ENCODE data around the gene NAXD. TPM values are rescaled to one million over a fixed set of nuclear protein-coding genes. Genes with fewer than 3 reads are reported as not detected.

NAXD gene
- total and polyA plus RNA-seq, 10 of the 15 experiments (the other 5 are each of a cell fraction or from before 2014, with no cell fraction given): 1.5 to 36.2 (median 23.8) TPM

DNA sequence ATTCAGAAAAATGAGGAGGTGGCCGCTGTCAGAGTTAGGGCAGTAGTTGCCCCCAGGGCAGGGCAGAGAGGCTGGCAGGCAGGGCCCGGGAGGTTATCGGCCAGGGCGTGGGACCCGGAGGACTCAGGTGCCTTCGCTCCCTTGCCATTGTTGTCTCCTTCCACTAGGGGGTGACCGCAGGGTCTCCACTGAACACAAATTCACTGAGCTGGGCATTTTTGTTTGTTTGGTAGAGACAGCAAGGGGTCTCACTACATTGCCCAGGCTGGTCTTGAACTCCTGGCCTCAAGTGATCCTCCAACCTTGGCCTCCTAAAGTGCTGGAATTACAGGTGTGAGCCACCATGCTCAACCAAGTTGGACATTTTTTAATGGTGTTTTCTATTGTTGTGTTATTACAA lies 65.5 kb downstream of the NAXD start:
- Histone ChIP-seq H3K4me3 (no peak overlapping the region), H3K9ac (ENCODE audit: control insufficient read depth, insufficient read depth, low read length) (no peak overlapping the region), H3K4me2 (ENCODE audit: control insufficient read depth, insufficient read depth) (no peak overlapping the region), H3K36me3 (ENCODE audit: control insufficient read depth in 2 of 2, insufficient read depth in 2 of 2, low read length in 1 of 2) (peaks cover 13 to 15% of the 10 kb centered on the region in 2 experiments; a peak in 3 of 4 replicates), H4K20me1 (ENCODE audit: control insufficient read depth, insufficient read depth) (no peaks in the 10 kb centered on the region), H3K27me3 (replicated peaks in 1 of 2; ENCODE audit: control insufficient read depth in 2 of 2, insufficient read depth in 2 of 2, low read length in 1 of 2) (no peaks in the 10 kb centered on the region), H3K9me3 (replicated peaks; ENCODE audit: control insufficient read depth, insufficient read depth, low read length) (no peaks in the 10 kb centered on the region), H3K79me2 (ENCODE audit: control insufficient read depth, insufficient read depth, low read length) (no peaks in the 10 kb centered on the region), H2AFZ (ENCODE audit: control insufficient read depth, low read depth, low read length) (no peak overlapping the region), H3K27ac (ENCODE audit: control insufficient read depth, insufficient read depth) (no peak overlapping the region), H3K4me1 (ENCODE audit: control insufficient read depth, insufficient read depth, low read length) (peaks cover 13% of the 10 kb centered on the region)
- ChIA-PET RAD21 (ENCODE audit: unreplicated experiment) (no interaction called here), POLR2A (interaction anchor here (0.5 to 1.7 kb wide), 3 partner anchors 21 to 134 kb away, joined by 3 to 5 read pairs (median 4); no protein-coding TSS in a partner anchor), SMC1A (ENCODE audit: uncharacterized antibody, unreplicated experiment) (interaction anchor here (0.8 to 1.5 kb wide), 7 partner anchors 23 to 138 kb away, joined by 3 to 4 read pairs (median 3); no protein-coding TSS in a partner anchor), CTCF (interaction anchor here (1.0 to 1.1 kb wide), 2 partner anchors 10 to 87 kb away, joined by 3 to 4 read pairs; no protein-coding TSS in a partner anchor)
- no peak for DNase-seq (ENCODE audit: low read depth, low spot score)
- FAIRE-seq: no peak
- intact Hi-C loops (cut with micrococcal nuclease; ENCODE audit: unreplicated experiment): no loop called here
- no TSS peak for BruUV-seq (replicated peaks)
- TF ChIP-seq ZBTB4 (CRISPR knock-in tag; IDR thresholded peaks at IDR 0.05) (no peak), IKZF2 (IDR thresholded peaks at IDR 0.05) (no peak), JUND (IDR thresholded peaks at IDR 0.05; ENCODE audit: low read depth, low read length) (no peak), TARDBP (IDR thresholded peaks at IDR 0.05; ENCODE audit: borderline replicate concordance) (no peak), E2F4 (IDR thresholded peaks at IDR 0.05; ENCODE audit: low read depth, low read length) (no peak), RAD21 (IDR thresholded peaks at IDR 0.05; ENCODE audit: insufficient read depth, low read depth, low read length) (peak; percentile 35), NR2C2 (IDR thresholded peaks at IDR 0.05; ENCODE audit: borderline replicate concordance, control insufficient read depth, insufficient read length, low read depth) (no peak), RUNX3 (IDR thresholded peaks at IDR 0.05; ENCODE audit: low read length) (no peak)
- TF ChIP-seq, protein P1, sequence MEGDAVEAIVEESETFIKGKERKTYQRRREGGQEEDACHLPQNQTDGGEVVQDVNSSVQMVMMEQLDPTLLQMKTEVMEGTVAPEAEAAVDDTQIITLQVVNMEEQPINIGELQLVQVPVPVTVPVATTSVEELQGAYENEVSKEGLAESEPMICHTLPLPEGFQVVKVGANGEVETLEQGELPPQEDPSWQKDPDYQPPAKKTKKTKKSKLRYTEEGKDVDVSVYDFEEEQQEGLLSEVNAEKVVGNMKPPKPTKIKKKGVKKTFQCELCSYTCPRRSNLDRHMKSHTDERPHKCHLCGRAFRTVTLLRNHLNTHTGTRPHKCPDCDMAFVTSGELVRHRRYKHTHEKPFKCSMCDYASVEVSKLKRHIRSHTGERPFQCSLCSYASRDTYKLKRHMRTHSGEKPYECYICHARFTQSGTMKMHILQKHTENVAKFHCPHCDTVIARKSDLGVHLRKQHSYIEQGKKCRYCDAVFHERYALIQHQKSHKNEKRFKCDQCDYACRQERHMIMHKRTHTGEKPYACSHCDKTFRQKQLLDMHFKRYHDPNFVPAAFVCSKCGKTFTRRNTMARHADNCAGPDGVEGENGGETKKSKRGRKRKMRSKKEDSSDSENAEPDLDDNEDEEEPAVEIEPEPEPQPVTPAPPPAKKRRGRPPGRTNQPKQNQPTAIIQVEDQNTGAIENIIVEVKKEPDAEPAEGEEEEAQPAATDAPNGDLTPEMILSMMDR (IDR thresholded peaks at IDR 0.05 in 2 of 3, conservative IDR thresholded peaks at IDR 0.05 in 1 of 3; ENCODE audit: control insufficient read depth in 2 of 3, extremely low read depth in 1 of 3, insufficient read depth in 1 of 3, low read depth in 3 of 3, low read length in 3 of 3): peak; percentile 11 to 51 (median 45); a peak in 5 of 6 replicates
- TF ChIP-seq, protein P2, sequence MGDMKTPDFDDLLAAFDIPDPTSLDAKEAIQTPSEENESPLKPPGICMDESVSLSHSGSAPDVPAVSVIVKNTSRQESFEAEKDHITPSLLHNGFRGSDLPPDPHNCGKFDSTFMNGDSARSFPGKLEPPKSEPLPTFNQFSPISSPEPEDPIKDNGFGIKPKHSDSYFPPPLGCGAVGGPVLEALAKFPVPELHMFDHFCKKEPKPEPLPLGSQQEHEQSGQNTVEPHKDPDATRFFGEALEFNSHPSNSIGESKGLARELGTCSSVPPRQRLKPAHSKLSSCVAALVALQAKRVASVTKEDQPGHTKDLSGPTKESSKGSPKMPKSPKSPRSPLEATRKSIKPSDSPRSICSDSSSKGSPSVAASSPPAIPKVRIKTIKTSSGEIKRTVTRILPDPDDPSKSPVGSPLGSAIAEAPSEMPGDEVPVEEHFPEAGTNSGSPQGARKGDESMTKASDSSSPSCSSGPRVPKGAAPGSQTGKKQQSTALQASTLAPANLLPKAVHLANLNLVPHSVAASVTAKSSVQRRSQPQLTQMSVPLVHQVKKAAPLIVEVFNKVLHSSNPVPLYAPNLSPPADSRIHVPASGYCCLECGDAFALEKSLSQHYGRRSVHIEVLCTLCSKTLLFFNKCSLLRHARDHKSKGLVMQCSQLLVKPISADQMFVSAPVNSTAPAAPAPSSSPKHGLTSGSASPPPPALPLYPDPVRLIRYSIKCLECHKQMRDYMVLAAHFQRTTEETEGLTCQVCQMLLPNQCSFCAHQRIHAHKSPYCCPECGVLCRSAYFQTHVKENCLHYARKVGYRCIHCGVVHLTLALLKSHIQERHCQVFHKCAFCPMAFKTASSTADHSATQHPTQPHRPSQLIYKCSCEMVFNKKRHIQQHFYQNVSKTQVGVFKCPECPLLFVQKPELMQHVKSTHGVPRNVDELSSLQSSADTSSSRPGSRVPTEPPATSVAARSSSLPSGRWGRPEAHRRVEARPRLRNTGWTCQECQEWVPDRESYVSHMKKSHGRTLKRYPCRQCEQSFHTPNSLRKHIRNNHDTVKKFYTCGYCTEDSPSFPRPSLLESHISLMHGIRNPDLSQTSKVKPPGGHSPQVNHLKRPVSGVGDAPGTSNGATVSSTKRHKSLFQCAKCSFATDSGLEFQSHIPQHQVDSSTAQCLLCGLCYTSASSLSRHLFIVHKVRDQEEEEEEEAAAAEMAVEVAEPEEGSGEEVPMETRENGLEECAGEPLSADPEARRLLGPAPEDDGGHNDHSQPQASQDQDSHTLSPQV (IDR thresholded peaks at IDR 0.05): no peak
- WGBS (ENCODE audit: insufficient coverage, insufficient replicate concordance, low lambda C conversion rate, missing lambda C conversion rate): 89% methylated on average over 7 of the region's 7 CpGs
- no peak for ATAC-seq
- in situ Hi-C loops (cut with MboI): no loop called here
